GM23338 (cell line): ENCODE measurements around the gene TRMT11. TPM values are rescaled to one million over a fixed set of nuclear protein-coding genes. Genes with fewer than 3 reads are reported as not detected.

Source experiments
- ATAC-seq: fragments of 200-7000 bp; cut with Tn5 transposase; 3 replicates; pipeline ENCODE4 v1.9.1; 2020
- DNase-seq: peaks from one replicate; pipeline ENCODE4 v3.0.0-alpha.2; 2015; ENCODE audit warnings: low spot score
- H2AFZ ChIP-seq: fragments of 200-600 bp; sonication (generic); 2 replicates; pipeline ENCODE4 v1.8.0; 2016; ENCODE audit warnings: antibody characterized with exemption, mild to moderate bottlenecking, moderate library complexity
- H3F3A ChIP-seq: fragments of 200-600 bp; sonication (generic); replicated peaks from 2 replicates; pipeline ENCODE4 v1.8.0; 2017; ENCODE audit warnings: antibody characterized with exemption, mixed run types, low read depth
- H3K27ac ChIP-seq: fragments of 200-600 bp; sonication (generic); 2 replicates; pipeline ENCODE4 v1.6.1; 2016; ENCODE audit warnings: low read depth
- H3K27me3 ChIP-seq: fragments of 200-600 bp; sonication (generic); 2 replicates; pipeline ENCODE4 v1.8.0; 2016; ENCODE audit warnings: mild to moderate bottlenecking, mixed run types, moderate library complexity; ENCODE audit not compliant: insufficient read depth
- H3K36me3 ChIP-seq: fragments of 200-600 bp; sonication (generic); 2 replicates; pipeline ENCODE4 v1.8.0; 2016; ENCODE audit warnings: mild to moderate bottlenecking; ENCODE audit not compliant: insufficient read depth
- H3K4me1 ChIP-seq: fragments of 200-600 bp; sonication (generic); 2 replicates; pipeline ENCODE4 v1.8.0; 2016; ENCODE audit warnings: mild to moderate bottlenecking, moderate library complexity; ENCODE audit not compliant: insufficient read depth
- H3K4me2 ChIP-seq: fragments of 200-600 bp; sonication (generic); 2 replicates; pipeline ENCODE4 v1.7.1; 2017; ENCODE audit warnings: mixed run types
- H3K4me3 ChIP-seq: fragments of 200-600 bp; sonication (generic); 2 replicates; pipeline ENCODE4 v1.6.1; 2016; ENCODE audit warnings: mixed run types
- H3K79me2 ChIP-seq: fragments of 200-600 bp; sonication (generic); replicated peaks from 2 replicates; pipeline ENCODE4 v1.8.0; 2017; ENCODE audit warnings: mild to moderate bottlenecking; ENCODE audit not compliant: insufficient read depth
- H3K9me2 ChIP-seq: fragments of 200-600 bp; sonication (generic); 2 replicates; pipeline ENCODE4 v1.8.0; 2017; ENCODE audit not compliant: insufficient read depth
- H4K20me1 ChIP-seq: fragments of 200-600 bp; sonication (generic); replicated peaks from 2 replicates; pipeline ENCODE4 v1.8.0; 2017; ENCODE audit warnings: mild to moderate bottlenecking; ENCODE audit not compliant: insufficient read depth
- H3K27ac Mint-ChIP-seq: 2 replicates; pipeline ENCODE4 v1.8.0; 2020; ENCODE audit warnings: inconsistent platforms, mild to moderate bottlenecking, moderate library complexity, mixed read lengths
- H3K27me3 Mint-ChIP-seq: 3 replicates; pipeline ENCODE4 v1.8.0; 2022; ENCODE audit warnings: low read depth, mild to moderate bottlenecking, moderate library complexity, mixed read lengths, inconsistent platforms; ENCODE audit not compliant: insufficient read depth, poor library complexity
- H3K36me3 Mint-ChIP-seq: 3 replicates; pipeline ENCODE4 v1.8.0; 2021; ENCODE audit warnings: low read depth, mild to moderate bottlenecking, inconsistent platforms, moderate library complexity, mixed read lengths
- H3K4me1 Mint-ChIP-seq: 3 replicates; pipeline ENCODE4 v1.8.0; 2020; ENCODE audit warnings: mild to moderate bottlenecking, inconsistent platforms, mixed read lengths
- H3K4me3 Mint-ChIP-seq: 3 replicates; pipeline ENCODE4 v1.8.0; 2021; ENCODE audit warnings: moderate library complexity, mild to moderate bottlenecking, inconsistent platforms, mixed read lengths
- H3K9me3 Mint-ChIP-seq: 3 replicates; pipeline ENCODE4 v1.8.0; 2020; ENCODE audit warnings: moderate library complexity, mild to moderate bottlenecking, inconsistent platforms, mixed read lengths
- CREB1 ChIP-seq: fragments of 250-450 bp; sonication (Bioruptor Pico); IDR thresholded peaks from 2 replicates; pipeline ENCODE4 v1.5.0; 2020; ENCODE audit warnings: low read depth, mild to moderate bottlenecking, moderate library complexity
- EZH2 ChIP-seq: fragments of 200-600 bp; sonication (generic); IDR thresholded peaks from one replicate; pipeline ENCODE4 v1.8.0; 2017; ENCODE audit warnings: antibody characterized with exemption, mild to moderate bottlenecking, low read depth; ENCODE audit not compliant: unreplicated experiment
- EZH2phosphoT487 ChIP-seq: fragments of 200-600 bp; sonication (generic); IDR thresholded peaks from one replicate; pipeline ENCODE4 v1.8.1; 2018; ENCODE audit warnings: antibody characterized with exemption; ENCODE audit not compliant: unreplicated experiment
- JUNB ChIP-seq: IDR thresholded peaks from one replicate; pipeline ENCODE4 v1.6.1; 2016; ENCODE audit warnings: antibody characterized with exemption; ENCODE audit not compliant: unreplicated experiment
- NANOG ChIP-seq: IDR thresholded peaks from 2 replicates; pipeline ENCODE4 v1.6.1; 2016; ENCODE audit warnings: antibody characterized with exemption, borderline replicate concordance
- POLR2AphosphoS5 ChIP-seq: IDR thresholded peaks from 2 replicates; pipeline ENCODE4 v1.6.1; 2016; ENCODE audit warnings: antibody characterized with exemption, low read depth
- STAT1 ChIP-seq: IDR thresholded peaks from one replicate; pipeline ENCODE4 v1.6.1; 2016; ENCODE audit warnings: antibody characterized with exemption; ENCODE audit not compliant: unreplicated experiment
- ZNF114 ChIP-seq: fragments of 250-450 bp; sonication (Bioruptor Pico); IDR thresholded peaks from 2 replicates; pipeline ENCODE4 v1.5.0; 2020; ENCODE audit warnings: mild to moderate bottlenecking, moderate library complexity
- ZNF331 ChIP-seq: fragments of 250-450 bp; sonication (Bioruptor Pico); IDR thresholded peaks from 2 replicates; pipeline ENCODE4 v1.5.0; 2020; ENCODE audit warnings: low read depth, mild to moderate bottlenecking, moderate library complexity
- polyA plus RNA-seq: library from polyadenylated mRNA; unstranded; fragments of >200 nt; fragmentation: Nextera tagmentation; extraction: Ambion mirVana; gene quantifications from 2 replicates; pipeline ENCODE4 v1.2.1, GENCODE V29; 2016
- total RNA-seq: library from RNA; depleted of rRNA; stranded (reverse); fragments of >200 nt; shearing (Covaris generic); gene quantifications from 2 replicates; pipeline ENCODE4 v1.2.3, GENCODE V29; 2014
- TF ChIP-seq, protein P1 (sequence below): IDR thresholded peaks from one replicate; pipeline ENCODE4 v1.6.1; 2018; ENCODE audit warnings: antibody characterized with exemption; ENCODE audit not compliant: unreplicated experiment
- TF ChIP-seq, protein P2 (sequence below), 2 experiments: fragments of 200-600 bp in 1 of 2; sonication (generic) in 1 of 2; conservative IDR thresholded peaks; 2 replicates each; pipeline versions ENCODE4 v1.5.1 to v1.6.1; 2016 to 2017; ENCODE audit warnings: antibody characterized with exemption in 2 of 2, low read depth in 2 of 2, mild to moderate bottlenecking in 2 of 2, moderate library complexity in 1 of 2
- TF ChIP-seq, protein P3 (sequence below): IDR thresholded peaks from 2 replicates; pipeline ENCODE4 v1.6.1; 2016; ENCODE audit warnings: antibody characterized with exemption
- TF ChIP-seq, protein P4 (sequence below): fragments of 250-450 bp; sonication (Bioruptor Pico); IDR thresholded peaks from 2 replicates; pipeline ENCODE4 v1.5.0; 2020; ENCODE audit warnings: mild to moderate bottlenecking, moderate library complexity

TRMT11 gene
- total and polyA plus RNA-seq, 2 experiments from 2014 or later: 49.5 to 50.9 TPM

DNA sequence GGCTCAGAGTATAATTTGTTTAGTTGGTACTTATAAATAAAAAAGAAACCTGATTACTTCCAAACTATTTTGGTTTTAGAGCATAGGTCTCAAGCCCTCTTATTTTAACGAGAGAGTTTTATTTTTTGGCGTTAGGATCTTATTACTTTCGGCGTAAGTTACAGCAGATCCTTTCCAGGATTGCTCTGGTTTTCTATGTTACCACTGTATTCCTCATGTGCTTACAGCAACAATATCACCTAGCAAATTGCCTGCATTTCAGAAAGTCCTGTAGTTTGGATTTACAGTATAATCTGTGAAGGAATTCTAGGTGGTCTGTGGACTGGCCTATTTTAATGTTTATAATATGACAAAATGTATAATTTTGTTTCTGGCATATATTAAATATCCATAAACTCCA is 54.1 kb downstream of the TRMT11 start:
- Histone ChIP-seq H3K36me3 (peaks cover 4% of the 10 kb centered on the region; the same call in 1 of the 2 replicates), H3K27me3 (no peaks in the 10 kb centered on the region), H3K27ac (no peak overlapping the region), H3K4me1 (no peaks in the 10 kb centered on the region), H3K4me2 (no peak overlapping the region), H3F3A (no peaks in the 10 kb centered on the region), H2AFZ (no peak overlapping the region), H4K20me1 (no peaks in the 10 kb centered on the region; the same call in 1 of the 2 replicates), H3K4me3 (no peak overlapping the region), H3K9me2 (no peaks in the 10 kb centered on the region), H3K79me2 (peaks cover 5% of the 10 kb centered on the region; the same call in 1 of the 2 replicates)
- Mint-ChIP-seq H3K4me3 (no peak overlapping the region), H3K9me3 (peaks cover 10% of the 10 kb centered on the region; the same call in 2 of the 3 replicates), H3K36me3 (peaks cover 57% of the 10 kb centered on the region), H3K27ac (no peak overlapping the region), H3K27me3 (no peaks in the 10 kb centered on the region), H3K4me1 (peaks cover 1% of the 10 kb centered on the region; the same call in 1 of the 3 replicates)
- no peak for ATAC-seq
- TF ChIP-seq, protein P1, sequence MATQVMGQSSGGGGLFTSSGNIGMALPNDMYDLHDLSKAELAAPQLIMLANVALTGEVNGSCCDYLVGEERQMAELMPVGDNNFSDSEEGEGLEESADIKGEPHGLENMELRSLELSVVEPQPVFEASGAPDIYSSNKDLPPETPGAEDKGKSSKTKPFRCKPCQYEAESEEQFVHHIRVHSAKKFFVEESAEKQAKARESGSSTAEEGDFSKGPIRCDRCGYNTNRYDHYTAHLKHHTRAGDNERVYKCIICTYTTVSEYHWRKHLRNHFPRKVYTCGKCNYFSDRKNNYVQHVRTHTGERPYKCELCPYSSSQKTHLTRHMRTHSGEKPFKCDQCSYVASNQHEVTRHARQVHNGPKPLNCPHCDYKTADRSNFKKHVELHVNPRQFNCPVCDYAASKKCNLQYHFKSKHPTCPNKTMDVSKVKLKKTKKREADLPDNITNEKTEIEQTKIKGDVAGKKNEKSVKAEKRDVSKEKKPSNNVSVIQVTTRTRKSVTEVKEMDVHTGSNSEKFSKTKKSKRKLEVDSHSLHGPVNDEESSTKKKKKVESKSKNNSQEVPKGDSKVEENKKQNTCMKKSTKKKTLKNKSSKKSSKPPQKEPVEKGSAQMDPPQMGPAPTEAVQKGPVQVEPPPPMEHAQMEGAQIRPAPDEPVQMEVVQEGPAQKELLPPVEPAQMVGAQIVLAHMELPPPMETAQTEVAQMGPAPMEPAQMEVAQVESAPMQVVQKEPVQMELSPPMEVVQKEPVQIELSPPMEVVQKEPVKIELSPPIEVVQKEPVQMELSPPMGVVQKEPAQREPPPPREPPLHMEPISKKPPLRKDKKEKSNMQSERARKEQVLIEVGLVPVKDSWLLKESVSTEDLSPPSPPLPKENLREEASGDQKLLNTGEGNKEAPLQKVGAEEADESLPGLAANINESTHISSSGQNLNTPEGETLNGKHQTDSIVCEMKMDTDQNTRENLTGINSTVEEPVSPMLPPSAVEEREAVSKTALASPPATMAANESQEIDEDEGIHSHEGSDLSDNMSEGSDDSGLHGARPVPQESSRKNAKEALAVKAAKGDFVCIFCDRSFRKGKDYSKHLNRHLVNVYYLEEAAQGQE: no peak
- TF ChIP-seq STAT1 (no peak), CREB1 (CRISPR knock-in tag) (no peak), EZH2 (no peak), ZNF114 (no peak), JUNB (no peak), EZH2phosphoT487 (no peak), POLR2AphosphoS5 (no peak), ZNF331 (CRISPR knock-in tag) (no peak), NANOG (no peak)
- TF ChIP-seq, protein P2, sequence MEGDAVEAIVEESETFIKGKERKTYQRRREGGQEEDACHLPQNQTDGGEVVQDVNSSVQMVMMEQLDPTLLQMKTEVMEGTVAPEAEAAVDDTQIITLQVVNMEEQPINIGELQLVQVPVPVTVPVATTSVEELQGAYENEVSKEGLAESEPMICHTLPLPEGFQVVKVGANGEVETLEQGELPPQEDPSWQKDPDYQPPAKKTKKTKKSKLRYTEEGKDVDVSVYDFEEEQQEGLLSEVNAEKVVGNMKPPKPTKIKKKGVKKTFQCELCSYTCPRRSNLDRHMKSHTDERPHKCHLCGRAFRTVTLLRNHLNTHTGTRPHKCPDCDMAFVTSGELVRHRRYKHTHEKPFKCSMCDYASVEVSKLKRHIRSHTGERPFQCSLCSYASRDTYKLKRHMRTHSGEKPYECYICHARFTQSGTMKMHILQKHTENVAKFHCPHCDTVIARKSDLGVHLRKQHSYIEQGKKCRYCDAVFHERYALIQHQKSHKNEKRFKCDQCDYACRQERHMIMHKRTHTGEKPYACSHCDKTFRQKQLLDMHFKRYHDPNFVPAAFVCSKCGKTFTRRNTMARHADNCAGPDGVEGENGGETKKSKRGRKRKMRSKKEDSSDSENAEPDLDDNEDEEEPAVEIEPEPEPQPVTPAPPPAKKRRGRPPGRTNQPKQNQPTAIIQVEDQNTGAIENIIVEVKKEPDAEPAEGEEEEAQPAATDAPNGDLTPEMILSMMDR (conservative IDR thresholded peaks at IDR 0.05; ENCODE audit: low read depth in 2 of 2): no peak
- TF ChIP-seq, protein P3, sequence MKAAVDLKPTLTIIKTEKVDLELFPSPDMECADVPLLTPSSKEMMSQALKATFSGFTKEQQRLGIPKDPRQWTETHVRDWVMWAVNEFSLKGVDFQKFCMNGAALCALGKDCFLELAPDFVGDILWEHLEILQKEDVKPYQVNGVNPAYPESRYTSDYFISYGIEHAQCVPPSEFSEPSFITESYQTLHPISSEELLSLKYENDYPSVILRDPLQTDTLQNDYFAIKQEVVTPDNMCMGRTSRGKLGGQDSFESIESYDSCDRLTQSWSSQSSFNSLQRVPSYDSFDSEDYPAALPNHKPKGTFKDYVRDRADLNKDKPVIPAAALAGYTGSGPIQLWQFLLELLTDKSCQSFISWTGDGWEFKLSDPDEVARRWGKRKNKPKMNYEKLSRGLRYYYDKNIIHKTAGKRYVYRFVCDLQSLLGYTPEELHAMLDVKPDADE: no peak
- TF ChIP-seq, protein P4, sequence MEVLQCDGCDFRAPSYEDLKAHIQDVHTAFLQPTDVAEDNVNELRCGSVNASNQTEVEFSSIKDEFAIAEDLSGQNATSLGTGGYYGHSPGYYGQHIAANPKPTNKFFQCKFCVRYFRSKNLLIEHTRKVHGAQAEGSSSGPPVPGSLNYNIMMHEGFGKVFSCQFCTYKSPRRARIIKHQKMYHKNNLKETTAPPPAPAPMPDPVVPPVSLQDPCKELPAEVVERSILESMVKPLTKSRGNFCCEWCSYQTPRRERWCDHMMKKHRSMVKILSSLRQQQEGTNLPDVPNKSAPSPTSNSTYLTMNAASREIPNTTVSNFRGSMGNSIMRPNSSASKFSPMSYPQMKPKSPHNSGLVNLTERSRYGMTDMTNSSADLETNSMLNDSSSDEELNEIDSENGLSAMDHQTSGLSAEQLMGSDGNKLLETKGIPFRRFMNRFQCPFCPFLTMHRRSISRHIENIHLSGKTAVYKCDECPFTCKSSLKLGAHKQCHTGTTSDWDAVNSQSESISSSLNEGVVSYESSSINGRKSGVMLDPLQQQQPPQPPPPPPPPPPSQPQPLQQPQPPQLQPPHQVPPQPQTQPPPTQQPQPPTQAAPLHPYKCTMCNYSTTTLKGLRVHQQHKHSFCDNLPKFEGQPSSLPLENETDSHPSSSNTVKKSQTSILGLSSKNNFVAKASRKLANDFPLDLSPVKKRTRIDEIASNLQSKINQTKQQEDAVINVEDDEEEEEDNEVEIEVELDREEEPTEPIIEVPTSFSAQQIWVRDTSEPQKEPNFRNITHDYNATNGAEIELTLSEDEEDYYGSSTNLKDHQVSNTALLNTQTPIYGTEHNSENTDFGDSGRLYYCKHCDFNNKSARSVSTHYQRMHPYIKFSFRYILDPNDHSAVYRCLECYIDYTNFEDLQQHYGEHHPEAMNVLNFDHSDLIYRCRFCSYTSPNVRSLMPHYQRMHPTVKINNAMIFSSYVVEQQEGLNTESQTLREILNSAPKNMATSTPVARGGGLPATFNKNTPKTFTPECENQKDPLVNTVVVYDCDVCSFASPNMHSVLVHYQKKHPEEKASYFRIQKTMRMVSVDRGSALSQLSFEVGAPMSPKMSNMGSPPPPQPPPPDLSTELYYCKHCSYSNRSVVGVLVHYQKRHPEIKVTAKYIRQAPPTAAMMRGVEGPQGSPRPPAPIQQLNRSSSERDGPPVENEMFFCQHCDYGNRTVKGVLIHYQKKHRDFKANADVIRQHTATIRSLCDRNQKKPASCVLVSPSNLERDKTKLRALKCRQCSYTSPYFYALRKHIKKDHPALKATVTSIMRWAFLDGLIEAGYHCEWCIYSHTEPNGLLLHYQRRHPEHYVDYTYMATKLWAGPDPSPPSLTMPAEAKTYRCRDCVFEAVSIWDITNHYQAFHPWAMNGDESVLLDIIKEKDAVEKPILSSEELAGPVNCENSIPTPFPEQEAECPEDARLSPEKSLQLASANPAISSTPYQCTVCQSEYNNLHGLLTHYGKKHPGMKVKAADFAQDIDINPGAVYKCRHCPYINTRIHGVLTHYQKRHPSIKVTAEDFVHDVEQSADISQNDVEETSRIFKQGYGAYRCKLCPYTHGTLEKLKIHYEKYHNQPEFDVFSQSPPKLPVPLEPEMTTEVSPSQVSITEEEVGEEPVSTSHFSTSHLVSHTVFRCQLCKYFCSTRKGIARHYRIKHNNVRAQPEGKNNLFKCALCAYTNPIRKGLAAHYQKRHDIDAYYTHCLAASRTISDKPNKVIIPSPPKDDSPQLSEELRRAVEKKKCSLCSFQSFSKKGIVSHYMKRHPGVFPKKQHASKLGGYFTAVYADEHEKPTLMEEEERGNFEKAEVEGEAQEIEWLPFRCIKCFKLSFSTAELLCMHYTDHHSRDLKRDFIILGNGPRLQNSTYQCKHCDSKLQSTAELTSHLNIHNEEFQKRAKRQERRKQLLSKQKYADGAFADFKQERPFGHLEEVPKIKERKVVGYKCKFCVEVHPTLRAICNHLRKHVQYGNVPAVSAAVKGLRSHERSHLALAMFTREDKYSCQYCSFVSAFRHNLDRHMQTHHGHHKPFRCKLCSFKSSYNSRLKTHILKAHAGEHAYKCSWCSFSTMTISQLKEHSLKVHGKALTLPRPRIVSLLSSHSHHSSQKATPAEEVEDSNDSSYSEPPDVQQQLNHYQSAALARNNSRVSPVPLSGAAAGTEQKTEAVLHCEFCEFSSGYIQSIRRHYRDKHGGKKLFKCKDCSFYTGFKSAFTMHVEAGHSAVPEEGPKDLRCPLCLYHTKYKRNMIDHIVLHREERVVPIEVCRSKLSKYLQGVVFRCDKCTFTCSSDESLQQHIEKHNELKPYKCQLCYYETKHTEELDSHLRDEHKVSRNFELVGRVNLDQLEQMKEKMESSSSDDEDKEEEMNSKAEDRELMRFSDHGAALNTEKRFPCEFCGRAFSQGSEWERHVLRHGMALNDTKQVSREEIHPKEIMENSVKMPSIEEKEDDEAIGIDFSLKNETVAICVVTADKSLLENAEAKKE (CRISPR knock-in tag): no peak
- DNase-seq: no peak
